HG03159 (cell line): ENCODE results near the gene COQ5.
"Not testable (repeated sequence)": the region's sequence is repeated elsewhere in the genome, so short reads cannot be mapped to it uniquely, and the experiment has no call there.

Experiments
- ATAC-seq: cut with Tn5 transposase; IDR thresholded peaks from one replicate; pipeline ENCODE4 v1.9.1; 2021; ENCODE audit warnings: mild to moderate bottlenecking, moderate library complexity; ENCODE audit not compliant: unreplicated experiment

COQ5 gene, protein sequence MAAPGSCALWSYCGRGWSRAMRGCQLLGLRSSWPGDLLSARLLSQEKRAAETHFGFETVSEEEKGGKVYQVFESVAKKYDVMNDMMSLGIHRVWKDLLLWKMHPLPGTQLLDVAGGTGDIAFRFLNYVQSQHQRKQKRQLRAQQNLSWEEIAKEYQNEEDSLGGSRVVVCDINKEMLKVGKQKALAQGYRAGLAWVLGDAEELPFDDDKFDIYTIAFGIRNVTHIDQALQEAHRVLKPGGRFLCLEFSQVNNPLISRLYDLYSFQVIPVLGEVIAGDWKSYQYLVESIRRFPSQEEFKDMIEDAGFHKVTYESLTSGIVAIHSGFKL

DNA sequence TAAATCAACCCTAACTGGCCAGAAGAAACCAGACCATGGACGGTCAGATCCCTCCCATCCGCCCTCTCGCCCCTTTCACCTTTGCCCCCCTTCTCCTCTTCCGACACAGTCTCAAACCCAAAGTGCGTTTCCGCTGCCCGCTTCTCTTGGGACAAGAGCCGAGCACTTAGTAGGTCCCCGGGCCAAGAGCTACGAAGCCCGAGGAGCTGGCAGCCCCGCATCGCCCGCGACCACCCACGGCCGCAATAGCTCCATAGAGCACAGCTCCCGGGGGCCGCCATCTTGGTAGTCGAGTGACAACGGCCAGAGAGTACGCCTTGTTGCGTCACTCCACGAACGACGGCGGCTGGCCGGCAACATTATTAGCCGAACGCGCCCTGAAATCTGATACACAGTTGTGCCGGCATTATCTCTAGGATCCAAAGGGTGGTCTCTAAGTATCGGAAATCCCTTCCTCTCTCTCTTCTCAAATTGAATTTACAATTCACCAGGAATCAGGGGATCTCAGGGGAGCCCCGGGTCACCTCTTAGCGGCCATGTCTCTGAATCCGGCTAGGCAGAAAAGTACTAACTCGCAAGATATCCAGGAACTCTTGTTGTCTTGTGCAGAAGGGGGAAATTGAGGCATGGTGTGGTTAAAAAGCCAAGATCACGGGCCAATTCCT is at the start of gene COQ5:
Gene COQ5, minus strand, starts transcription at position 298 of the 665 bp plus-strand sequence. Its CDS starts 17 bp downstream, at position 281.
- peak; percentile 80 for ATAC-seq

DNA sequence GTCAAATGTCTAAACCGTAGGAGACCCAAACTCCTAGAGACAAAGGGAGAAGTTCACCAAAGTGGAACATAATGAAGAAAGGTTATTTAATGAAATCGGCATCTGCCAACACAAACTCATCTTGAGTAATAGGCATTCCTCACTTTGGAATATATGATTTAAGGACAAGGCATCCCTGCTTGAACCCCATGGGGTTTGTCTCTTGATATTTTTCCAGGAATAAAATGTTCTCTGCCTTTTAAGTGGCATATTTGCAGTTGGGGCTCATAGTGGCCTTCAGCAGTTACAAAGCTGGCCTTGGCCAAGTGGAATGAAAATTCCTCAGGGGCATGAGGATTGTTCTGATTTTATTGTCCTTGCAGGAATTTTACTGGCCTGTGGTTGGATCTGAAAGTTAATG is 45.1 kb upstream of the COQ5 start:
- ATAC-seq, result no peak

DNA sequence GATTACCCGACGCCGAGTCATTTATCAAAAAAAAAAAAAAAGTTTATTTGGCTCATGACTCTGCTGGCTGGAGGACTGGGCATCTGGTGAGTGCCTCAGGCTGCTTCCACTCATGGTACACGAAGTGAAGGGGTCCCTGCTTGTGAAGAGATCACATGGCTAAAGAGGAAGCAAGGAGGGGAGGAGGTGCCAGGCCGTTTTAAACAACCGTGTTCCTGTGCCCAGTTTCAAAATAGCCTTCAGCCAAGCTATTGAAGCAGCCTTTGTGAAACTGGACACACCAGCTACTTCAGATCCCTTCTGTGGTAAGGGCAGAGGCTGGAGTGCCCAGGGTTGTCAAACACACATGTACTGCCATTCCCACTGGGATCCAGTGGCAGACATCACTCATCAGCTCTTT is 44.6 kb upstream of the COQ5 start:
- no peak for ATAC-seq

DNA sequence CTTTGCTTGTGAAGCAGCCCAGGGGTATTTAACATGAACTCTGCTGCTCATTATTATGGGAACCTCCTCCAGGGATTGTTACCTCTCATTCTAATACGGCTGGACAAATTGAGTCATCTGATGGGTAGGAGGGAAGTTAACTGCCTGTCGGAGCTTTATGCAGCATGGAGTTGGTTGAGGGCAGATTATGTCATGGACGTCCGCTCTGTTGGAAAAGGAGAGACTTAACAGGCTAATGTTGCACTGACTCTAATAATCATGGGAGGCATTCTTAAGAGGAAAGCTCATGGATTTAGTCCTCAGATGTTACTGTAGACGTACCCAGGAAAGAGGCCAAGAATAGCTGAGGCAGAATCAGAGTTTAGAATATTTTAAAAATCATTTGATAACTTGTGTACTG is 42.3 kb upstream of the COQ5 start:
- ATAC-seq, result no peak

DNA sequence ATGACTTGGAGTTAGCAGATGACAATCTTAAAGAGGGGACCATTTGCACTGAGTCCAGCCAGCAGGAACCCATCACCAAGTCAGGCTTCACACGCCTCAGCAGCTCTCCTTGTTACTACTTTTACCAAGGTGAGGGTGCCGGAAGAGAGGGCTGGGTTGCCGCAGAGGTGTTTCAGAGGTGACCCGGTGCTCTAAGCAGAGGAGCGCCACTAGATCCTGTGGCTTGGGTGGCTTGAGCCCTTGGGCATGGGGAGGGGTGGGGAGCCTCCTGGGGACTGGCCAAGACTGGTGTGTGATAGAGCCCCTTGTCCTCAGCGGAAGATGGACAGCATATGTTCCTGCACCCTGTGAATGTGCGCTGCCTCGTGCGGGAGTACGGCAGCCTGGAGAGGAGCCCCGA is 34.5 kb upstream of the COQ5 start:
- no peak for ATAC-seq

DNA sequence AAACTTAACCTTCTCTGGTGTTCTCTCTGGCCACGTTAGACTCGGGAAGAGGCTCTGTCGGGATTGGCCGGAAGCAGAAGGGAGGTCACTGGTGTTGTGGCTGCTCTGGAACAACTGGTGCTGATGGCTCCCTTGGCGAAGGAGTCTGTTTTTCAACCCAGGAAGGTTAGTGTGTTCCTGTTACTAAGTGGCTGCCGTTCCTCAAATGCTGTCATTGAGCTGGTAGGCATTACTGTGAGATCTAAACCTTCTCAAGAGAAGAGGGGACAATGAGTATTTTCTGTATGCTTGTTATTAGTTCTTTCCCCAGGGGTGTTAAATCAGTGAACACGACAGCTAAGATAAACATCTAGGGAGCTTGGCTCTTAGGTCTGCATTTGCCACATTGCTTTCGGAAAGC is 33.9 kb upstream of the COQ5 start:
- no peak for ATAC-seq

DNA sequence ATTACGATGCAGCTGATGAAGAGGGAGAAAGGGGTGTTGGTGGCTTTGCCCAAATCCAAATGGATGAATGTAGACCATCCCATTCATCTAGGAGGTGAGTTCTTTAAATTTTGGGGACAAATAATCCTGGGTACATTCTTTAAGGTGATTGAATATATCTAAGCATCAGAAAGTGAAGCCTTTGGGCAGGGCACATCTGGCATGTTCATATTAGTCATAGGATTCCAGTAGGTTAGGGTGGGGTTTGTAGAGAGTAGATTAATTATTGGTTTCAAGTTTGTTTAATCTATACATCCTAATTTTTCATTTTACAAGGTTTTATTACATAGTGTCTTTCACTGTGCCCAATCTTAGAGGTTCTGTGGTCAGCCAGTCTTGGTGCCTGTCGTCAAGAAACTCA is 28.6 kb upstream of the COQ5 start:
- no peak for ATAC-seq

DNA sequence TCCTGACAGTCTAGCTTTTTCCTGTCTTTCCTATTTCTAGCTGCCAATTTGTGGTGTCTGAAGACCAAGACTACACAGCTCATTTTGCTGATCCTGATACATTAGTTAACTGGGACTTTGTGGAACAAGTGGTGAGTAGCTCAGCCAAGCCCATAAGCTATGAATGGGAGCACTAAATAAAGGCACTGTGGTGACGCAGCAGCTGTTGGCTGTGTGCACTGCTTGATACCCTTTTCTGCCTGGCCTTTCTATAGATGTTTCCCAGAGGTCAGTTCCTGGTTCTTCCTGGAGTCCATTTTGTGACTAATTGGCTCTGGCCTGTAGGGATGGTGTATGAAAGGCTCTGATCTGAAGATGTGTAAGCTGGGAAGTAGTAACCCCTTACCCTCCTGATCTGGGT is 25.7 kb upstream of the COQ5 start:
- ATAC-seq, result no peak

DNA sequence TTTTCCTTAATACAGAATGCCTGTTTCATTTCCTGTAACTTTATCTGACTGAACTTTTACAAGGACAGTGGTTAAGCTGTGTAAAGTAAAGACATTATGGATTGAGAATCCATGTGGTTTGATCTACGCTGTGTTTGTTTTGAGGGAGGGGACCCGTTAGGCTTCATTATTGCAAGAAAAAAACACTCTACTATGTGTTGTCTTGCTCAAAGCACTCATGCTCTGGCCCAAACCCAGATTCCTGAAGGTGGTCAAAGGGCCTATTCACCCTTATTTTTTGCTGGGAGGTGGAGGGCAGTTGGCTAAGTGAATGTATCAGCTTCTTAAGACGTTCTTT is 17.1 kb upstream of the COQ5 start:
- no peak for ATAC-seq

DNA sequence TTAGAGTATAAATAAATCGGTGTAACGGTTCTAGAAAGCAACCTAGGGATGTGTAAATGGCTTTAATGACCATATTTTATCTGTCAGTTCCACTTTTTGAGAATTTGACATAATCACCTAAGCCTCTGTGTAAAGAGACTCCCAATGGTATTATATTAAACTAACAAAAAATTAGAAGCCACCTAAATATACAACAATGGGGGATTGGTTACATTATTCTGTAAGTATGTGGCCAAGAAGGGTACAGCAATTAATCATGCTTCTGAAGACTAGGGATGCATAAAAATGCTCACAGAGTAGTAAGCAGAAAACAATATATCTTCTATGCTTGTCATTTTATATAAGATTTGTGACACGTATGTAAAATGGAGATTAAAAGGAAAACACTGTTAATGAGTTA is 15.7 kb upstream of the COQ5 start:
- no peak for ATAC-seq

DNA sequence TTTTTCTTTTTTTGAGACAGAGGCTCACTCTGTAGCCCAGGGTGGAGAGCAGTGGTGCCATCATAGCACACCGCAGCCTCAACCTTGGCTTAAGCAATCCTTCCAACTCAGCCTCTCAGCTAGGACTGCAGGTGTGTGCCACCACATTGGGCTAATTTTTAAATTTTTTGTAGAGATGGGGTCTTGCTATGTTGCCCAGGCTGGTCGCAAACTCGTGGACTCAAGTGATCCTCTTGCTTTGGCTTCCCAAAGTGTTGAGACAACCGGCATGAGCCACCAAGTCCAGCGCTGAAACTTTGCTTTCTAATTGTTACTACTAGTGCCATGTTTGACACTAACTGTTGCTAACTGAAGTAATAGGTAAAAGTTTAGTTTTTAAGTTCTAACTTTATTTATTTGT is 13.2 kb upstream of the COQ5 start:
- ATAC-seq, result no peak

DNA sequence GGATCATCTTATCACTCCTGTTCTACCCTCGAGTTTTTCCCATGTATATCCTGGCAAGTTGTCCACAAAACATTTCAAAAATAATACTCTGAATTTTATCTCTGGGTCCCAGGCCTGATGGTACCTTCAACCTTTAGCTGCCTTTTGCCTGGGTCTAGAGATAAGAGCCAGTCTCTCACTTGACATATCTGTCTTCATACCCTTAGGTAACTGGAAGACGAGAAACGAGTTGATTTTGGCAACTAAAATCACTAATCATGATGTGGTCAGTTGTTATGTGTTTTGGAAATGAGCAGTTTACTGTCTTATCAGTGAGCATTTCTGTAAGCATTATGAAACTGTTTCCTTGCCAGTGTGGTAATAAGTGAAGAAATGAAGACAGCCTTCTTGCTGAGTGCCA is 11.5 kb upstream of the COQ5 start:
- no peak for ATAC-seq

DNA sequence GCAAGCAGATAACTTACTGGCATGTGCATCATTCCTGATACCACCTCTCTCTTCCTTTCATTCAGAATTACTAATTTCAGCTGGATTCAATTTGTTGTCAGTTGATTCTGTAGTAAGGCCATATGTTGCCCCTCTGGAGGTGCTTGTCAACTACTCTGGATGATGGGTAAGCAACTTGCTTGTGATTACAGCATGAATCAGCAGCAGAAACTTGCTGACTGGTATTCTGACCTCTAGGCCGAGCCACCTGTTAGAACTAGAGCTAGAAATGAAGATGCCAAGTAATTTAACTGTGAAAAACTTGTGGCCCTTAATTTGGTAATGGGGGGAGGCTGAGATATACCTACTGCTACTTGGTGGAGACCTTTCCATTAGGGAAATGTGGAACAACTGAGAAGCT is 10.3 kb upstream of the COQ5 start:
- no peak for ATAC-seq

DNA sequence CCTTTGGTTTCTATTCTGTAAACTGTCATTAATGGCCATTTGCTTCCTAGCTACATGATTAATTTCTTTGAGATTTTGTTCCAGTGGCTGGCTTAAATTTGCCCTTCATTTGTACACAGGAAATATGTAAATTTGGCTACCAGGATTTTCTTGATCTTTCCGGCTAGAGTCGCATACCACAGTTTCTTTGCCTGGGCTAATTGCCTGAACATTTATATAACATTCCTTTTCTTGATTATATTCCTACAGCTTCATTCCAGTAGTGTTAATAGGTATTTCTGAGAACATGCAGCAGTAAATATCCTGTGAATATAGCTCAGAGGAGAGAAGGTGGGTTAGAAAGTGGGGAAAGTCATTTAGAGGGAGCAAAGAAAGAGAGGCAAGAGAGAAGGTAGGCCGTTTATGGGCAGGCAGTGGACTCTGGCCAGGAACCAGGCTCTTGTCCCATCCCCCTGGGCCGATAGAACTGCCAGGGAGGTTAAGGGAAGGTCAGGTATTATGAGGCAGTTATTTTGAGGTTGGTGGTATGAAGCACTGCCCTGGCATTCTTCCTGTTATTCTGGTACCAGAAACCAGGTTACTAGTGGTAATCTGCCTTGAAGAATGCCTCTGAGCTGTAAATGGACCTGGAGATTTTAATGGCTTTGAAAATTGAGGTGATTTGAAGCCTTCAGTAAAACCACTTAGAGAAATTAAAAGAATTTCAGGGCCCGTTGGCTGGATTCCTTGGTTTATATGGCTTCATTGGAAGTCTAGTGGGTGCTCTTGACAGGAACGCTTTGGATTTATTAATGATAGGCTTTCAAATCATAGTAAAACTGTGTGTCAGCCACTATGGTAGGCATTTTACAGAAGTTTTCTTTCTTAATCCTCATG is 9.6 kb upstream of the COQ5 start:
- no peak for ATAC-seq

DNA sequence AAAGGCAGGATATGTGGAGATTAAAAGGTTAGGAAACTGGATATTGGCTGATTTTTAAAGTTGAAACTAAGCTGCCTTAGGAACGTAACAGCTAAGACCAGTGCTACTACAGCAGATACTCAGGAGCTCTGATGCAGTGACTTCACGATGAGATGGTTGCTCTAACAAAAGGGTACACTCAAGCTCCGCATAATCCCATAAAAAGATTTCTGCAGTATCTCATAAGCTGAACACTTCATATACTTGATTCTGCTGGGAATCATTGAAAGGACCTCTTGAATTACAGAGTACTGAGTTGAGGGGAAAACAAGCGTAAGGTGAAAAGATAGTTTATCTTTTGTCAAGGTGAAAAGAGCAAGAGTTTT is 8.9 kb upstream of the COQ5 start:
- no peak for ATAC-seq

DNA sequence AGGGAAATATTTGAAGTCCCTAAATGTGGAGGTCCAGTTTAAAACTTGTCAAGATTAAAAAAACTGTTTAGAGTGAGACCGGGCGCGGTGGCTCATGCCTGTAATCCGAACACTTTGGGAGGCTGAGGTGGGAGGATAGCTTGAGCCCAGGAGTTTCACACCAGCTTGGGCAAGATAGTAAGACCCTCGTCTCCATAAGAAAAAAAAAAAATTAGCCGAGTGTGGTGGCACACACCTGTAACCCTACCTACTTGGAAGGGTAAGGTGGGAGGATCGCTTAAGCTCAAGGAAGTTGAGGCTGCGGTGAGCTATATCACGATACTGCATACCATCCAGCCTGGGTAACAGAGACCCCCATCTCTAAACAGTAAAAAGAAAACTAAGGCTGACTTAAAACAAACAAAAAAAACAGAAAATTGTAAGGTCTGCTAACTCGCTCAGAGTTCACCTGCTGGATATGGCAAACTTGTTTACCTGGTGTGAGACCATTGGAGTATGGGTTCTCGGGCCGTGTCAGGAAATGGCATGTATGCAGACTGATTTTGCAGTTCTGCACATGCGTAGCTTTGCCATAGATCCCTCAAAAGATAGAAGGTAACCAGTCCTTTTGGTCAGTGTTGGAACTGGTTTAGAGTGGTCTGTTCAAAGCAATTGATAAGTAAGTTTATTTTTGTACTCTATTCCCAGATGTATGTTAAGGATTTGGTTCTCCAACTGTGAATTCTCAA is 7.3 kb upstream of the COQ5 start:
- ATAC-seq, result no peak

DNA sequence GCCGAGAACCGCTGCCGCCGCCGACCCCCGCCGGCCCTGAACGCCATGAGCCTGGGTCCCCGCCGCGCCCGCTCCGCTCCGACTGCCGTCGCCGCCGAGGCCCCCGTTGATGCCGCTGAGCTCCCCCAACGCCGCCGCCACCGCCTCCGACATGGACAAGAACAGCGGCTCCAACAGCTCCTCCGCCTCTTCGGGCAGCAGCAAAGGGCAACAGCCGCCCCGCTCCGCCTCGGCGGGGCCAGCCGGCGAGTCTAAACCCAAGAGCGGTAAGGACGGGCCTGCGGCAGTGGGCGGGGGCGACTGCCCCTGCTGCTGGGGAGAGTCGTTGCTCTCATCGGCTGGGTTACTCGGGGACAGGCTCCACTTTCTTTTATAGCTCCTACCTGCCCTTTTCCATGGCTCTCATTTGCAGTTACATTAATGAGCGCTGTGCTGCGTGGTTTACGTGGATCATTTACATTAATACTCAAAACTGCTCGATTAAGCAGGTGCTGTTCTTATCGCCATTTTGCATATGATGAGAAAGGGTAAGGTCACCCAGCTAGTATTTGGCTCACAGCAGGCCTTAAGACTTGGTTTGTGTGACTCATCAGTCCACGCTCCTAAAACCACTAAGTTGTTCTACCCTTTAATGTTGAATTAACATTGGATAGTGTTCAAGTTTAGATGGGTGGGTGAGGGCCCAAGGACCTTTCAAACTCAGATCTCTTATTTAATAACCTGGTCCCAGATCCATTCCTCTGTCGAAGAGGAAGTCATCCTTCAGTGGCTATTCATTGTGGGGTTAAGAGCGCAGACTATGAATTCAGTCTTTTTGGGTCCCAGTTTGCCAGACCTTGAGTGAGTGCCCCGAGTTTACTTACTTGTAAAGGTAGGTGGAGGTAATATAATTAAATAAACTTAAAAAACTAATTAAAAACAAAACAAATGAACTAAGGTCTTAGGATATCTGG is 6.0 kb upstream of the COQ5 start:
- peak; percentile 48 for ATAC-seq

DNA sequence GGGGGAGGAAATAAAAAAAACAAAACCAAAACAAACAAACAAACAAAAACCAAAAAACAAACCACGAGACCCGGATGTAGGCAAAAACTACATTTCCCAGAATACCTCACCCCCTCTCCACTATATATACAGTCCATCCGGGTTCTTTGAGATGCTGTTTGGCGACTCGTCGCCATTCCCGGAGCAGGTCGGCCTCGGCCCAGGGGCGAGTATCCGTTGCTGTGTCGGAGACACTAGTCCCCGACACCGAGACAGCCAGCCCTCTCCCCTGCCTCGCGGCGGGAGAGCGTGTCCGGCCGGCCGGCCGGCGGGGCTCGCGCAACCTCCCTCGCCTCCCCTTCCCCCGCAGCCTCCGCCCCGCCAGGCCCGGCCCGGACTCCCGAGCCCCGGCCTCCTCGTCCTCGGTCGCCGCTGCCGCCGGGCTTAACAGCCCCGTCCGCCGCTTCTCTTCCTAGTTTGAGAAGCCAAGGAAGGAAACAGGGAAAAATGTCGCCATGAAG is 5.3 kb upstream of the COQ5 start, which contains the start of gene RNF10:
Gene RNF10, plus strand, starts transcription at position 154 of the 500 bp plus-strand sequence. CDS start 456 bp downstream, outside the sequence.
- peak; percentile 57 for ATAC-seq

DNA sequence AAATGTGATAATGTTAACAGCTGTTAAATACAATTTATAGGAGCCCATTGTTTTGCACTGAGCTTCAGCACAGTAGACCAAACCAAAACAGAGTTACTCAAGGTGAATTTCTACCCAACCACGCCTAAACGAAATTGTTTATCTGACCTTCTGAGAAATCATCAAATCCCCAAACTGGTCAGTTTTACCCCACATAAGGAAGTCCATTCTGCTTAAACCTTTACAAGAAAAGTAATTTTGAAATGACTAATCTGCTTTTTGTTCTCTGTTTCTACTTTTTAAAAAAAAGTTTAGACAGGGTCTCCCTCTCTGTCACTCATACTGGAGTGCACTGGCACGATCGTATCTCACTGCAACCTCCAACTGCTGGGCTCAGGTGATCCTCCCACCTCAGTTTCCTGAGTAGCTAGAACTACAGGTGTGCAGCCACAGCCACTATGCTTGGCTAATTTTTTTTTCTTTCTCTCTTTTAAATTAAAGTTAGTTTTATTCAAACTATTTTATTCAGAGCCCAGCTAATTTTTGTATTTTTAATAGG is 3.8 kb upstream of the COQ5 start:
- ATAC-seq, result no peak

DNA sequence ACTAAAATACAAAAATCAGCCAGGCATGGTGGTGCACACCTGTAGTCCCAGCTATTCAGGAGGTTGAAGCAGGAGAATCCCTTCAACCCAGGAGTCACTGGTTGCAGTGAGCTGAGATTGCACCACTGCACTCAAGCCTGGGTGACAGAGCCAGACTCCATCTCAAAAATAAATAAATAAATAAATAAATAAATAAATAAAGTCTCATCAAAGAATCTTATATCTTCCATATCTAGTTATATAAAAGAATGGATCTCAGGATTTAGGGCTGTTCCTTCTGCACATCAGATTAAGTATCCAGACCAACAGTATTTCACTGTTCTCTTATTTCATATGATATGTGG is 1.4 kb upstream of the COQ5 start:
- not testable (repeated sequence) for ATAC-seq
